Gastrocnemius medialis (tissue), 4 donors: ENCODE data around the gene RARRES1.

Experiments
- CTCF ChIP-seq, 5 experiments: fragments of 450-650 bp in 3 of 5; fragments of 200-600 bp in 2 of 5; sonication (generic) in 2 of 5; IDR thresholded peaks in 4 of 5; conservative IDR thresholded peaks in 1 of 5; 1 replicate in 4 of 5; 2 replicates in 1 of 5; pipeline ENCODE4 v1.5.1; 2016 to 2019; ENCODE audit warnings: antibody characterized with exemption in 5 of 5, mild to moderate bottlenecking in 3 of 5, moderate library complexity in 3 of 5
- POLR2A ChIP-seq, 2 donors: fragments of 450-650 bp; IDR thresholded peaks; one replicate each; pipeline ENCODE4 v1.6.1; 2017; ENCODE audit warnings: antibody characterized with exemption in 2 of 2, mild to moderate bottlenecking in 2 of 2, moderate library complexity in 2 of 2

DNA sequence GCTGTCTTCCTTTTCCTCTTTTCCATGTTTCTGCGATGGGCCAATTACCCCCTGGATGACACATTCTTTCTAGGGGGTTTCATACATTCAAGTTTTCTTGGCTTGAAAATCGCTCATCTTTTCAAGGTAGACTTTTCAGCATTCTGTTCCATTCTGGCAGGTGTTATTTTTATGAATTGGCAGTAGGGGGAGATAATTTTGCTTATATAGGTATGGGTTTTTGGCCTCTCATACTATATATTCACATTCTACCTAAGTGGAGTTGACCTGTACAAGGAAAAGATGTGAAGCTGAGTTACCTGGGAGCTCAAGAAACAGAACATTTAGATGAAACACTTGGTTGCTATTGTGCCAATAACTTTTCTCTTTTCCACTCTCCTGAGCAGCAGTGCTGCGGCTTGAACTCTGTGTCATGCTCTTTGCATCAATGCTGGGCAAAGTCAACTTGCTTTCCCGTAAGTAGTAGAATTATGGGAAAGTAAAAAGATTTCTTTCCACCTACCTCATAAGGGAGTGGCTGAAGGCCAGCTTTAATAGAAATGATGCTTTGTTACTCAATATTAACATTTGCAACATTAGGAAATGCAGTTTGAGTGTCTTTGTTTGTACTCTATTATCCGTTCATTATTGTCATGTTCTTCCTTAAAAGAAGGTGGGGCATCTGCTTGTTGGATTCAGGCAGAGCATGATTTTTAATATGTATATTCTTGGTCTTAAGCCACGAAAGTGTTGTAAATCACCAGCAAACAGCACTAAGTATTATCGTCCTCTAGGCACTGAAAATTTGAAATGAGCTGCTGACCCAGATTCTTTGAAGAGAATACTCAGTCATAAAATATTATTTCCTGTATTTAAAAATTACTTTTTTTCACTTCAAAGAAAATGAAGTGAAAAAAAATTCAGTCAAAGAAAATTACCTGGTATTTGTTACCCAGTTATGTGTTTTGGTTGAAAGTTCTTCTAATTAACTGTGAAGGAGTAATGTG, 41.9 kb upstream of the RARRES1 start:
- TF ChIP-seq POLR2A (IDR thresholded peaks at IDR 0.05) (no peak), CTCF (IDR thresholded peaks at IDR 0.05 in 4 of 5, conservative IDR thresholded peaks at IDR 0.05 in 1 of 5) (no peak)
